Stimulated activated effector memory CD8-positive, alpha-beta T cell treated with anti-CD3 and anti-CD28 coated beads, Interleukin-12 subunit alpha, Interleukin-12 subunit beta, amount 100 ng/mL, for 72 hours (primary cell): ENCODE results near the gene PRUNE1.

Experiments used
- ATAC-seq: fragments of 150-1000 bp; cut with Tn5 transposase; 2 replicates; pipeline ENCODE4 v1.10.0; 2021
- DNase-seq, 2 donors: peaks; one replicate each; pipeline ENCODE4 v3.0.0; 2021 to 2022; ENCODE audit warnings: low spot score in 2 of 2
- H3K27ac Mint-ChIP-seq: one replicate; pipeline ENCODE4 v1.8.0; 2022; ENCODE audit warnings: mild to moderate bottlenecking, mixed read lengths
- H3K36me3 Mint-ChIP-seq: one replicate; pipeline ENCODE4 v1.8.0; 2022; ENCODE audit warnings: mild to moderate bottlenecking, mixed read lengths
- H3K4me1 Mint-ChIP-seq: one replicate; pipeline ENCODE4 v1.8.0; 2022; ENCODE audit warnings: mixed read lengths
- H3K4me3 Mint-ChIP-seq: one replicate; pipeline ENCODE4 v1.8.0; 2022; ENCODE audit warnings: mild to moderate bottlenecking, mixed read lengths
- H3K9me3 Mint-ChIP-seq: one replicate; pipeline ENCODE4 v1.8.0; 2022; ENCODE audit warnings: mixed read lengths

The PRUNE1 gene

DNA sequence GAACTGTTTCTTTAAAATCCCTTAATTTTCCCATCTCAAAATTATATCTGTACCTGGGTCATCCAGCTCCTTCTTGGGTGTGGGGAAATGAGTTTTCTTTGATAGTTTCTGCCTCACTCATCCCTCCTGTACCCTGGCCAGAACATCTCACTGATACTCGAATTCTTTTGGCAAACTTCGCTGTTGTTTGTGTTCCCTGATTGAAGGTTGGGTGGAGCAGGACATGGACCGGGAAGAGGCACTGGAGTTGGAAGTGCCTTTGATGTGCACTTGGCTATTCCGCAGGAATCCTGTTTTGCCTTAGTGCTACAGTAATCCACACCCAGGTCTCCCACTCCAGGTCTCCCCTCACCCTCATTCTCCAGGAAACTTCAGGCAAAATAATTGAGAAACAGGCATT is 12.8 kb upstream of the PRUNE1 start:
- Mint-ChIP-seq H3K9me3 (no peaks in the 10 kb centered on the region), H3K36me3 (no peaks in the 10 kb centered on the region), H3K4me3 (no peak overlapping the region), H3K27ac (no peak overlapping the region), H3K4me1 (peaks cover 7% of the 10 kb centered on the region)
- DNase-seq, result no peak
- ATAC-seq, result no peak

DNA sequence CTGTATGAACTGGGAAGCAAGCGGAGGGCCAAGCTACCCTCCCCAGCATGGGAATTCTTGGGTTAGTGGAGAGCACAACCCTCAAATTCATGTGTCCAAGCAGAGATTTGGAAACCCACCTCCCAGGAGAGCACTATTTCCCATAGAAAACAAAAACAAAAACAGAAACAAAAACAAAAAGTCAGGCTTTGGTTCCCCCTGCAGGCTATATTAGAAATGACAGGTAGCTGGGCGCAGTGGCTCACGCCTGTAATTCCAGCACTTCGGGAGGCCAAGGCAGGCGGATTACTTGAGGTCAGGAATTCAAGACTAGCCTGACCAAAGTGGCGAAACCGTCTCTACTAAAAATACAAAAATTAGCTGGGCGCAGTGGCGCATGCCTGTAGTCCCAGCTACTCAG is 12.4 kb upstream of the PRUNE1 start:
- no peak for DNase-seq
- peaks cover 7% of the 10 kb centered on the region for H3K4me1 Mint-ChIP-seq
- no peak overlapping the region for H3K27ac Mint-ChIP-seq
- no peak overlapping the region for H3K4me3 Mint-ChIP-seq
- no peaks in the 10 kb centered on the region for H3K9me3 Mint-ChIP-seq
- no peak for ATAC-seq
- no peaks in the 10 kb centered on the region for H3K36me3 Mint-ChIP-seq

DNA sequence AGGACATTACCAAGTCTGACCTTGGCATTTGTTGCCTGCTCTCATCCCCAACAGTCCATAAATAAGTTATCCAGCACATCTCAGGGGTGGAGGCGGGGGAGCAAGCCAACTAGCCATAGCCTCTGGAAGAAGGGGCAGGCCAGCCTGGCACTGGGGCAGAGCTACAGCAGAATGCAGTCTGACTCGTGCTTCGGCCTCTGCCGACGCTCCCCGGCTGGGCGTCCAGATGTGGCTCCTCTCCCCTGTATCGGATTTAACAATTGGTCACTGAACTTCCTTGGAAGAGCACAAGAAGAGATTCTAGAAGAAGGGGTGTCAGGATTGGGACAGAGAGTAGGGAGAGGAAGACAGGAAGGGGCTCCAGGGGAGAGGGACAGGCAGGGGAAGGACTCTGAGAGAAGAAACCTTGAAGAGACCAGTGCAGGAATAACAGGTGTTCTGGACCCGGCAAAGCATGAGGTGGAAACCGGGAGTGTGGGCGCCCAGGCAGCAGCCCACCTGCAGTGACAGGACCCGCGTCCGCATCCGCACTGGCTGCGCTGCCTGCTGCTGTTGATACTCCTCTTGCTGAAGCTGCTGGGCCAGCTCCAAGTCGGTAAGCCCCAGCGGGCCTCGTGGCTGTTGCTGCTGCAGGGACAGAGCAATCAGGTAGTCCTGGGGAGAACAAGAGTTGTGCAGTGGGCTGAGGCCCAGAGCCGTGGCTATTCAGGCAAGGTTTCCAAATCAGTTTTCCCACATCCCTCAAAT is 10.9 kb upstream of the PRUNE1 start:
- Mint-ChIP-seq H3K4me3 (no peak overlapping the region), H3K4me1 (peaks cover 14% of the 10 kb centered on the region), H3K36me3 (no peaks in the 10 kb centered on the region), H3K27ac (peak overlapping the region; percentile 26), H3K9me3 (no peaks in the 10 kb centered on the region)
- ATAC-seq (no peak), DNase-seq (no peak)

DNA sequence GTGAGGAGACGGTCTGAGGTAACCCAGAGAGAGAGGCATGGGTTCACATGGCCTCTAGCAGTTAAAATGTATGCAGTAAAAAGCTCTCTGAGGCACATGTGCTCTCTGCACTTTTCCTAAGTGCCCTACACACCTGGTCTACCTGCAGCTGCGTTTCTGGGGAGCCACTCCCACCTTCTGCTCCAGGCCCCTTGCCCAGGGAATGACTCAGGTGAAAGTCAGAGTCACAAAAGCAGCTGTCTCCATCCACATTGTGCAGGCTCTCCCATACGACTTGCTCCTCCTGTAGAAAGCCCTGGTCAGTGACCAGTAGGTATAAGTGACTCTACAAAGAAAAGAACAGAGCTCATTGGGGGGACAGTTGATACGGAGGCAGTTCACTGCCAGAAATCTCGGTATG is 10.3 kb upstream of the PRUNE1 start:
- Mint-ChIP-seq H3K27ac (no peak overlapping the region), H3K4me1 (peaks cover 21% of the 10 kb centered on the region), H3K9me3 (no peaks in the 10 kb centered on the region), H3K4me3 (no peak overlapping the region), H3K36me3 (no peaks in the 10 kb centered on the region)
- DNase-seq (no peak), ATAC-seq (no peak)

DNA sequence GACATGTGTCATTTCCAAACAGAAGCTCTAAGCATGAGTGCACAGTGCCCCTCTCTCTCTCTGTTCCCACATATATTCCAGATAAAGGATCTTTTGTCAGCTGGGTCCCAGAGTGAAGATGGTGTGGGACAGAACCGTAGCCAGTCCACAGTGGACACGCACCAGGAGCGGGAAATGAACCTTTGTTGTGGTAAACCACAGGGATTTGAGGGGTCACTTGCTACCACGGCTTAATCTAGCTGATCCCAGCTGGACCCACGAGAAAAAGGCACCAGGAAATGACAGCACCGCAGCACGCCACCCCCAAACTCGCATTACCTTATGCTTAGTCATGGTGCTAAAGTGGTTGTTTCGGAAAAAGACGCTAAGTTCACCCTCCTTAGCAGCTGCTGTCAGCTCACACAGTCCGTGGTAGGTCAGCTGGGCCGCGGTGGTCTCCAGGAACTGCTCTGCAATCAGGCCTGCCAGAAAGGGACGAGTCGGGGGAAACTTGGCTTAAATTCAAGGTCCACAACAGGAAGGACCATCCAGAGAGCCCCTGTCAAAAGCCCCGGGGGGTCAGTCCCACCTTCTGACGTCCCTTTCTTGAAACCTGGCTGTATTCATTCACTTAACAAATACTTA is 9.1 kb upstream of the PRUNE1 start:
- H3K27ac Mint-ChIP-seq, result peak overlapping the region; percentile 43
- H3K4me1 Mint-ChIP-seq, result peaks cover 24% of the 10 kb centered on the region
- no peaks in the 10 kb centered on the region for H3K36me3 Mint-ChIP-seq
- H3K9me3 Mint-ChIP-seq, result no peaks in the 10 kb centered on the region
- no peak for DNase-seq
- no peak overlapping the region for H3K4me3 Mint-ChIP-seq
- ATAC-seq, result peak; percentile 86

DNA sequence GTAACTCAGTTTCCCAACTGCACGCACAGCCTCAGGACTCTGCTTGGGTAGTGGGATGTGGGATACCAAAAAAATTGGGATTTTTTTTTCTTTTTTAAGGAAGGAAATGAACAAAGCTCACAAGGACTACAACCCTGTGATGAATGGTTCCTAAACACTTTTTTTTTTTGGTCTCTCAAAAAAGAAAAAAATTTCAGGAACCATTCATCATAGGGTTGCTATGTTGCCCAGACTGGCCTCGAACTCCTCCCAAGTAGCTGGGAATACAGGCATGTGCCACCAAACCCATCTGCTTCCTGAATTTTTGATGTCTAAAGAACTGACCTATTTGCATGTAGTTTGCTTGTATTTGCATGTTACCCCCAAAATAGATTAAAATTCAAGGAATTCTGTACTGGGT is 8.3 kb upstream of the PRUNE1 start:
- Mint-ChIP-seq H3K4me1 (peaks cover 24% of the 10 kb centered on the region), H3K36me3 (no peaks in the 10 kb centered on the region), H3K9me3 (no peaks in the 10 kb centered on the region), H3K27ac (no peak overlapping the region), H3K4me3 (no peak overlapping the region)
- no peak for DNase-seq
- ATAC-seq, result no peak

DNA sequence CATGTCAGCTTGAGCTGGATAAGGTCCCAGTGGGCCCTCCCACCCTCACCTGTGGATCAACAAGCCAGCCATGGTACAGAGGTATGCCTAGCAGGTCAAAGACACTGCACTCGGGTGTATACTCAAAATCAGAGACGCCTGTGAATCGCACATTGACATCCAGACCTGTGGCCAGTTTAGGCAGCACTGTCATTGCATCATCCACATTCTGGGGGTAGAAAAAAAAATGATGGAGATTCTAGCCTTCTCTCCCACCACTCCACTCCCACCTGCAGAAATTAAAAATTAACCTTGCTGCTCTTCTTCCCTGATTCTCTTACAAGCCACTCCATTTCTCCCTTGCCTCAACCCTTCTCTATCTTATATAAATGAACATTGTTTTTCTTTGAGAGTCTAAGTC is 7.8 kb upstream of the PRUNE1 start:
- ATAC-seq, result no peak
- Mint-ChIP-seq H3K36me3 (no peaks in the 10 kb centered on the region), H3K27ac (no peak overlapping the region), H3K4me1 (peaks cover 27% of the 10 kb centered on the region), H3K4me3 (no peak overlapping the region), H3K9me3 (no peaks in the 10 kb centered on the region)
- DNase-seq, result no peak

DNA sequence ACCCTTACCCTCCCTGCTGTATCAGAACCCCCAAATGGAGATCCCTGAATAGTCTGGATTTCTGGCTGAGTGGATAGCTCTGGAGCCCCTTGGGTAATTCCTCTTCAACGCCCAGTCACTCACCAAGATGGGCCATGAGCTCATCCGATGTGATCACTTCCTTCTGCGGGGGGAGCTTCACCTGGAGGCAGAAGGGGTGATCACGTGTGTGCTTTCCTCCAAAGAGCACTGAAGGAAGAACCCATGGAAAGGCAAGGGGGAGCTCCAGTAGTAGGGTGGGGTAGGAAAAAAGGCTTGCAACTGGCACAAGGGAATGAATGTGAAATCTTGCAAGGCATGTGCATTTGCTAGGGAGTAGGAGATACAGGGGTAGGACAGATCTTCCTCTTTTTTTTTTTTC is 6.6 kb upstream of the PRUNE1 start:
- no peak overlapping the region for H3K4me3 Mint-ChIP-seq
- peaks cover 32% of the 10 kb centered on the region for H3K4me1 Mint-ChIP-seq
- H3K27ac Mint-ChIP-seq, result no peak overlapping the region
- DNase-seq (no peak), ATAC-seq (no peak)
- no peaks in the 10 kb centered on the region for H3K9me3 Mint-ChIP-seq
- H3K36me3 Mint-ChIP-seq, result no peaks in the 10 kb centered on the region

DNA sequence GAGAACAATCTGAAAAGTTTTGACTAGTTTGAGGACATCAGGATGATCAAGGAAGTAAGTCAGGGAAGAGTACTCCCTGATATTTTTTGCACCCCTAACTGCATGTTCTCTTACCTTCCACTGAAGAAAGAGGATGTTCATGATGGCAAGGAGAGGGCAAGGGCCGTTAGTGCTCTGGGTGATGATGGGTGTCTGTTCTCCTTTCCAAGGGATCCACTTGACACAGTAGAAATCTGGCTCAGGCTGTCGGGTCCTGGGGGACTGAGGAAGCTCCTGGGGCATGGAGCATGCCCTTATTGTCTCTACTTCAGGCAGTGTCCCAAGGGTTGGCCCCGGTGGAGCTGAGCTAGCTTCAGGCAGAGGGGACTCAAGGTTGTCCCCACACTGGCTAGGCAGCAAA is 6.2 kb upstream of the PRUNE1 start:
- ATAC-seq, result no peak
- Mint-ChIP-seq H3K27ac (no peak overlapping the region), H3K36me3 (no peaks in the 10 kb centered on the region), H3K4me3 (no peak overlapping the region), H3K4me1 (peaks cover 36% of the 10 kb centered on the region), H3K9me3 (no peaks in the 10 kb centered on the region)
- no peak for DNase-seq

DNA sequence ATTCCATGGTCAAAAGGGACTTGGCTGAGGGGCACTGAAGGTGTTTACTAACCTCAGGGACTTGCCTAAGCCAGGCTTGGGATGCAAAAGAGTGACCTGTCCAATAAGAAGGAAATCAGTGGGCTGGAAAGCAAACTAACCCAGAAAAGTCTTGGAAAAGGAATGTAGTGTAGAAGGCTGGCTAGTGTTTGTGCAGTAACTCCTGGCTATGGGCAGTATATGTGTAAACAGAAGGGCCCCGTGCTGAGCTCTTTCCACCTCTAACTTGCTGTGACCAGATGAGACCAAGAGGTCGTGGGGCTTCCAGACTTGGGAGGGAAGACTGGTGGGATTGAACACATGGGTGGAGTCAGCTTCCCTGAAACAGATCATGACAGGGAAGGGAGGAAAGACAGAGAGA is 5.6 kb upstream of the PRUNE1 start:
- no peak overlapping the region for H3K4me3 Mint-ChIP-seq
- H3K4me1 Mint-ChIP-seq, result peaks cover 41% of the 10 kb centered on the region
- H3K27ac Mint-ChIP-seq, result peak overlapping the region; percentile 36
- no peaks in the 10 kb centered on the region for H3K36me3 Mint-ChIP-seq
- no peaks in the 10 kb centered on the region for H3K9me3 Mint-ChIP-seq
- no peak for DNase-seq
- ATAC-seq, result no peak

DNA sequence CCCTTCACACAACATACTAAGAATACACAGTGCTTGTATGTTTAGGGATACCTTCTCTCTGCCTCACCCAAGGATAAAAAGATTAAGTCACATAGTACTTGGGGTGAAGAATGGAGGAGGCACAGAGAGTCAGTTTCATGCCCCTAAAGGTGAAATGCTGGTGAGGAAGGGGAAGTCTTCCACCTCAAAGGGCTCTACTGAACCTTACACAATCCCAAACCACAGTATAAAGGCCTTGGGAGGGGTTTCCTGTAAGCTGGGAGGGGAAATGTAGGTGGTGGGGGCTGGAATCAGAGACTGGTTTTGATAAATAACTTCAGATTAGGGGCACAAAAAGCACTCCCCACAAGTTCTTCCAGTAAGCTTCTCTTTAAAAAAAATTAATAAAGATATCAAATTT is 5.1 kb upstream of the PRUNE1 start:
- DNase-seq (no peak), ATAC-seq (no peak)
- no peak overlapping the region for H3K4me3 Mint-ChIP-seq
- peaks cover 1% of the 10 kb centered on the region for H3K36me3 Mint-ChIP-seq
- H3K27ac Mint-ChIP-seq, result peak overlapping the region; percentile 36
- H3K4me1 Mint-ChIP-seq, result peaks cover 47% of the 10 kb centered on the region
- H3K9me3 Mint-ChIP-seq, result no peaks in the 10 kb centered on the region

DNA sequence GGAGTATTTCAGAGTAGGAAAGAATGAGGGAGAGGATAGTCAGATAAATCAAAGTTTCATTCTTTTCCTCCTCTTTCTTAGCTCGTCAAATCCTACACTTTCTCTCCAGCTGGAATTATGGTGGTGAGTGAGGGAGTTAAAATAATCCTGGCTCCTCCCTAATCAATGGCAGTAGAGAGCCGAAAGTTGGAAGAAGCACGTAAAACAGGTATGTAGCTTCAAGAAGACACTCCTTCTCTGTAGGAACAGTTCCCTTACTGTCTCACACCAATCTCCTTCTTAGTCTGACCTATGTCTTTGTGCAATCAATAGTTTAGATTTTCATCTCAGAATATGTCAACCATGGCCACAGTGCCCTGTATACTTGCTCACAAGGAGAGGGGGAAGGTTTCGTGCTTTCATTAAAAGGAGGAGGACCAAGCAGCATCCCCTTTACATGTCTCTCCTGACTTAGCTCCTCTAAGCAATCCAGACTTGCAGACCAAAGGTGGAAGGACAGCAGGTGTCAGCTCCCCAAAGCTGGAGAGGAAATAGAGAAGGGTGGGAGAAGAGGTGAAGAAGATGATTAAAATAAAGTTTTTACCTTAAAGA is 2.4 kb upstream of the PRUNE1 start:
- Mint-ChIP-seq H3K9me3 (no peaks in the 10 kb centered on the region), H3K27ac (peak overlapping the region; percentile 95), H3K4me3 (peak overlapping the region; percentile 99), H3K4me1 (peaks cover 61% of the 10 kb centered on the region), H3K36me3 (peaks cover 6% of the 10 kb centered on the region)
- no peak for ATAC-seq
- DNase-seq, result no peak

DNA sequence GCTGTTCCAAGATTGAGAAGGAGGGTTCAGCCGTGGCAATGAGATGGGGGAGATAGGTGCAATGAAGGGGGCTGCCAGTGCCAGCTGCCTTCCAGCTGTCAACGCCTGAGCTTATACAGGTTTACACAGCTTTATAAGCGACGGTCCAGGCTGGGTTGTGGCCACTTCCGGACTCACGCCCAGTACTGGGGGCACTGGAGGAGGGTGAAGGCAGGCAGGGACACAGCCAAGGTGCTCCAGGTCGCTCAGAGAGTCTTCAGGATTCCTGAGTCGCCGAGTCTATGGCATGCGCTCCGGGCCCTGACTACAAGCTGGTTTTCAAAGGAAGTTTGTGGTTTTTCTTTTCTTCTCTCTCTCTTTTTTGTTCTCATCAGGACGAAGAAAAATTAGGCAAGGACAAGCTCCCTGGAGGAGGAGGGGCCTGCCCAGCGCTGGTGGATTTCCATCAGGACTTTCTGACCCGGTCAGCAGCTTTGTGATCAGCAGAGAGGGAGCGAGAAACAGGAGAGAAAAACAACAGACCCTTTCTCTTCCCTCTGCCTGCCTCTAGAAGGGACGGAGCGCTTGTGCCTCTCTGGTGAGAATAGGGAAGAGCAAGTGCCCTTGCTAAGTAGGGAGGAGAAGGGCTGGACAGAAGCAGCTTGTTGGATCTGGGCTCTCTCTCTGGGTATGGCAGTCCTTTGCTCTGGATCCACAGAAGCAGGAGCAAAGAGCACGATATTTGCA is 1.8 kb upstream of the PRUNE1 start, which contains the start of gene MINDY1:
Gene MINDY1 (minus strand): TSS at position 576 of the 726 bp plus-strand sequence. CDS start 4,285 bp downstream, outside the sequence.
- H3K4me3 Mint-ChIP-seq, result peak within 1 kb of the TSS; percentile 99
- ATAC-seq, result peak; percentile 27
- peaks cover 61% of the 10 kb centered on the region for H3K4me1 Mint-ChIP-seq
- peaks cover 11% of the 10 kb centered on the region for H3K36me3 Mint-ChIP-seq
- H3K27ac Mint-ChIP-seq, result peak within 1 kb of the TSS; percentile 95
- H3K9me3 Mint-ChIP-seq, result no peaks in the 10 kb centered on the region
- peak in 1 of 2 donors; percentile 58 for DNase-seq

DNA sequence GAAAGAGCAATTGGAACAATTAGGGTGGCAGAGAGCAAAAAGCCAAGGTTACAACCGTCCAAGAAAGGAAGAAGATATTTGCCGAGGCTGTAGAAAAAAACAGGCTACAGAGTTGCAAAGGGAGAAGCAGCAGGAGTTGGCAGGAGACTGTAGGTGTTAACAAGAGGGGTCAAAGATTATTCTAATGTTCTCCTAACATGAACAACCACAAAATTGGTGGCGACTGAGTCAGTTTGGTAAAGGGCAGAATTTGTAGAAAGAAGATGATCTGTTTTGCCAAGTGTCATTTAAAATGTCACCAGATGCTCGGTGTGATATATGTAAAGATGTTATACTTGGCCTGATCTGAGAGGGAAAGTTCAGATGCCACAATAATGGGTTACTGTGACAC is 401 bp upstream of the PRUNE1 start:
- peaks cover 12% of the 10 kb centered on the region for H3K36me3 Mint-ChIP-seq
- H3K9me3 Mint-ChIP-seq, result no peaks in the 10 kb centered on the region
- H3K27ac Mint-ChIP-seq, result peak overlapping the region; percentile 95
- H3K4me1 Mint-ChIP-seq, result peaks cover 48% of the 10 kb centered on the region
- DNase-seq (no peak), ATAC-seq (no peak)
- peak overlapping the region; percentile 99 for H3K4me3 Mint-ChIP-seq

DNA sequence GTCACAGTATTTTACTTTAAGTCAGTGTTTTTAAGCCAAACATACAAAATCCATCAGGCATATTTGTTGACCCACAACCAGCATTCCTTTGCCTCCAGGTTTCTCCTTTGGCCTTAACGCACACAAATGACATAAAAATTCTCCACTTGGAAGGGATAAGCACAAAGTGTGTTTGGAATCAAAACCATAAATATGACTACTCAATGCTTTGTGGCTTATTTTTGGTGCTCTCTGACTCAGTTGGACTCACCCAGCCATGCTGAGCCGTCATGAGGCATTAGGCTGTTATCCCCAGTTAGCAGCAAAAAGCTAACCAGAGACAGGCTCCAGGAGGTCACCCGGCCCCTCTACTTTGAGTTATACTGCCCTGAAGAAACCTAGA is 948 bp downstream of the PRUNE1 start:
- DNase-seq (no peak), ATAC-seq (peak; percentile 50)
- peaks cover 12% of the 10 kb centered on the region for H3K36me3 Mint-ChIP-seq
- H3K4me3 Mint-ChIP-seq, result peak overlapping the region; percentile 99
- peak overlapping the region; percentile 95 for H3K27ac Mint-ChIP-seq
- H3K9me3 Mint-ChIP-seq, result no peaks in the 10 kb centered on the region
- peaks cover 44% of the 10 kb centered on the region for H3K4me1 Mint-ChIP-seq
